ENCODE measurements around the gene CAV1.

Gene CAV1

DNA sequence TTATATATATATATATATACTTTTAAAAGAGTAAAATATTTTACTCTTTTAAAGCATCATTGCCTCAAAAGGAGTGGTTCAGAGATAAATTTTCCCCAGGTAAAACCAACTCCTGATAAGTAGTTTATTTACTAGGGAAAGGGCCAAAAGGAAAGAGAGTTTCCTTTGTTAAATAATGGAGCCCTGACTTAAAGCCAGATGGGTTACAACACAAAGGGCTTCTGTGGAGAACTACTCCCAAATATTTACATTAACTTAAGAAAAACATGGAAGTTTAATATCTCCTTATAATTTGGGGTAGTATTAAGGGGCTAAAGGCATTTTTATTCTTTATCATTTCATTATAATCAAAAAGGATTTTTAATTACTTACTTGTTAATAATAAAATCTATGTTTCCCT lies 8.5 kb upstream of the CAV1 start:
- FAIRE-seq (no peak), DNase-seq (ENCODE audit: insufficient read length, low spot score) (no peak)
- TF ChIP-seq SPI1 (IDR thresholded peaks at IDR 0.05; ENCODE audit: low read depth, low read length), result no peak

DNA sequence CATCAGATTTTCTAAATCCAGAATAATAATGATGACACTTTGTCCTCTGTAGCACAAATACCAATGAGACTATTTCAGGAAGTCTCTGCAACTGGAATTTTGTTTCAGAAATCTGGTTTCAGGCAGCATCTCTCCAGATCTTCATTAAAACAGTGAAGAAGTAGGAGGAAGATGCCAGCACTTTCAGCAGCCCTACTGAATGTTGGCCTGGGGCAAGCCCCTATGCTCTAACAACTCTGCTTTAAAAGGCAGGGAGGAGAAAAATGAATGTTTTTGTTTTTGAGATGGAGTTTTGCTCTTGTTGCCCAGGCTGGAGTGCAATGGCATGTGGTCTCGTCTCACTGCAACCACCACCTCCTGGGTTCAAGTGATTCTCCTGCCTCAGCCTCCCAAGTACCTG lies 7.2 kb upstream of the CAV1 start:
- FAIRE-seq (no peak), DNase-seq (ENCODE audit: insufficient read length, low spot score) (no peak)

GRCh38 chr7:116518961-116519360 lies 5.9 kb upstream of the CAV1 start:
- FAIRE-seq (no peak), DNase-seq (ENCODE audit: insufficient read length, low spot score) (no peak)
- TF ChIP-seq PAX5 (IDR thresholded peaks at IDR 0.05; ENCODE audit: insufficient read depth, low read length, severe bottlenecking), result no peak
- TF ChIP-seq TAF1 (IDR thresholded peaks at IDR 0.05; ENCODE audit: low read depth, low read length), result no peak
- TF ChIP-seq POU2F2 (IDR thresholded peaks at IDR 0.05; ENCODE audit: low read depth, low read length), result no peak
- TF ChIP-seq SPI1 (IDR thresholded peaks at IDR 0.05; ENCODE audit: low read depth, low read length), result no peak
- TF ChIP-seq POLR2A (IDR thresholded peaks at IDR 0.05; ENCODE audit: low read depth, low read length), result no peak
- no peak for TF ChIP-seq POLR2AphosphoS5 (IDR thresholded peaks at IDR 0.05; ENCODE audit: low read depth, low read length)

More for the DNA sequence above, 7.2 kb upstream of the CAV1 start:
- TF ChIP-seq POLR2AphosphoS5 (IDR thresholded peaks at IDR 0.05; ENCODE audit: low read depth, low read length) (no peak), TAF1 (IDR thresholded peaks at IDR 0.05; ENCODE audit: low read depth, low read length) (no peak), POU2F2 (IDR thresholded peaks at IDR 0.05; ENCODE audit: low read depth, low read length) (no peak), SPI1 (IDR thresholded peaks at IDR 0.05; ENCODE audit: low read depth, low read length) (no peak), POLR2A (IDR thresholded peaks at IDR 0.05; ENCODE audit: low read depth, low read length) (no peak)

- TF ChIP-seq POU2F2 (IDR thresholded peaks at IDR 0.05; ENCODE audit: low read depth, low read length), result no peak
- no peak for TF ChIP-seq POLR2AphosphoS5 (IDR thresholded peaks at IDR 0.05; ENCODE audit: low read depth, low read length)
- no peak for TF ChIP-seq POLR2A (IDR thresholded peaks at IDR 0.05; ENCODE audit: low read depth, low read length)
- TF ChIP-seq SPI1 (IDR thresholded peaks at IDR 0.05; ENCODE audit: low read depth, low read length), result no peak
- TF ChIP-seq PAX5 (IDR thresholded peaks at IDR 0.05; ENCODE audit: insufficient read depth, low read length, severe bottlenecking), result no peak
- no peak for TF ChIP-seq TAF1 (IDR thresholded peaks at IDR 0.05; ENCODE audit: low read depth, low read length)
- no peak for FAIRE-seq
- no peak for DNase-seq (ENCODE audit: insufficient read length, low spot score)
Observed at GRCh38 chr7:116521046-116521664, 3.7 kb upstream of the CAV1 start.

GRCh38 chr7:116522247-116522646 lies 2.6 kb upstream of the CAV1 start:
- TF ChIP-seq POLR2A (IDR thresholded peaks at IDR 0.05; ENCODE audit: low read depth, low read length) (no peak), POLR2AphosphoS5 (IDR thresholded peaks at IDR 0.05; ENCODE audit: low read depth, low read length) (no peak), TAF1 (IDR thresholded peaks at IDR 0.05; ENCODE audit: low read depth, low read length) (no peak), PAX5 (IDR thresholded peaks at IDR 0.05; ENCODE audit: insufficient read depth, low read length, severe bottlenecking) (no peak), SPI1 (IDR thresholded peaks at IDR 0.05; ENCODE audit: low read depth, low read length) (no peak), POU2F2 (IDR thresholded peaks at IDR 0.05; ENCODE audit: low read depth, low read length) (no peak)
- DNase-seq (ENCODE audit: insufficient read length, low spot score), result no peak
- FAIRE-seq, result no peak

DNA sequence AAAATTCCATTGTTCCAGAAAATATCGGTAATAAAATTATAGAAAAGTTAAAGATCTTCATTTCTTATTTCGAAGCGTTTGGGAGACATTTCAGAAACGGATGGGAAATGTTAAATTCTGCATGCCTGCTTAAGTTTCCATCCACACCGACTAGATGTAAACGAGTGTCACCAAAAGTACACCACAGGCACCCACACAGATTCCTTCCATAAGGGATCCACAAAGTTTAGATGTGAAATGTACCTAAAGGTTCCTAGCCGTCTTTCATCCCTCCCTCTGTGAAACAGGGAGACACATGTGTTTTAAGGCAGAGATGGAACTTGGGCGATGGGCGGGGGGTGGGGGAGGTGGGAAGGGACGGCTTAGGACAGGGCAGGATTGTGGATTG lies 621 bp upstream of the CAV1 start:
- FAIRE-seq, result no peak
- TF ChIP-seq SPI1 (IDR thresholded peaks at IDR 0.05; ENCODE audit: low read depth, low read length) (no peak), POU2F2 (IDR thresholded peaks at IDR 0.05; ENCODE audit: low read depth, low read length) (no peak), POLR2A (IDR thresholded peaks at IDR 0.05; ENCODE audit: low read depth, low read length) (no peak), TAF1 (IDR thresholded peaks at IDR 0.05; ENCODE audit: low read depth, low read length) (no peak), PAX5 (IDR thresholded peaks at IDR 0.05; ENCODE audit: insufficient read depth, low read length, severe bottlenecking) (no peak), POLR2AphosphoS5 (IDR thresholded peaks at IDR 0.05; ENCODE audit: low read depth, low read length) (no peak)
- DNase-seq (ENCODE audit: insufficient read length, low spot score), result no peak

- no peak for TF ChIP-seq PAX5 (IDR thresholded peaks at IDR 0.05; ENCODE audit: insufficient read depth, low read length, severe bottlenecking)
- no peak for TF ChIP-seq POLR2A (IDR thresholded peaks at IDR 0.05; ENCODE audit: low read depth, low read length)
- no peak for TF ChIP-seq POU2F2 (IDR thresholded peaks at IDR 0.05; ENCODE audit: low read depth, low read length)
- TF ChIP-seq SPI1 (IDR thresholded peaks at IDR 0.05; ENCODE audit: low read depth, low read length), result no peak
- no peak for TF ChIP-seq TAF1 (IDR thresholded peaks at IDR 0.05; ENCODE audit: low read depth, low read length)
- TF ChIP-seq POLR2AphosphoS5 (IDR thresholded peaks at IDR 0.05; ENCODE audit: low read depth, low read length), result no peak
- FAIRE-seq (no peak), DNase-seq (ENCODE audit: insufficient read length, low spot score) (peak; percentile 44)
Observed at GRCh38 chr7:116525298-116525912, 569 bp downstream of the CAV1 start.

DNA sequence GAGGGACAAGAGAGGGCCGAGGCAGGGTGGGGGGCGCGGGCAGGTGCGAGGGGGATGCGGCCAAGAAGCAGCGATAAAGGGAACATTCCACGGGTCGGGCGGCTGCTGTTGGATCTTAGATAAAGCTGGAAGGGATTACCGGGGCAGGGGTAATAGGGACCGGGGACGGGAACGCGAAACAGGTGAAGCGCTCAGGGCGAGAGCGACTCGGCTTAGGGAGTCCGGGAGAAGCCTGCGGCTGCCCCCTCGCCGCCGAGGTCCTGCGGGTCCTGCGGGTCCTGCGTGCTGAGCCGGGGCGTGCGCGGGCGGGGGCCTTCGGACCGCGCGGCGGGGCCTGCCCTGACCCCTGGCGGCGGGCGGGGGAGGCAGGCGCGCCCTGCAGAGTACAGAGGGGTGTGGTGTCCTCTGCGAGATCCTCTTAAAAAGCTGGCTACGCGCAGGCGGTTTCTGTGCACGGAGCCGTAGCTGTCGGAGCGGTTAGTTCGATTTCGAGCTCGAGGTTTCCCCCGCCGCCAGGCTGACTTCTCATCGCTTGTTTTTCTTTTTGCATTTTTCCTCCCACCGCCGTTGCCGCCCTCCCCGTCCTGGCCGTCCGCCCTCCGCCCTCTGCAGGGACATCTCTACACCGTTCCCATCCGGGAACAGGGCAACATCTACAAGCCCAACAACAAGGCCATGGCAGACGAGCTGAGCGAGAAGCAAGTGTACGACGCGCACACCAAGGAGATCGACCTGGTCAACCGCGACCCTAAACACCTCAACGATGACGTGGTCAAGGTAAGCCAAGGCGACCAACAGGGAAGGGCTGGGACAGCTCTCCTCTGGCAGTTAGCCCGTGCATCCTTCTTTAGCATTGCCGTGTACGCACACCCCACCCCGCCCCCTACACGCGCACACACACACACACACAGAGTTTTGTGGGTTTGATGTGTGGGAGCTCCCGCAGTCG lies 1.4 kb downstream of the CAV1 start:
- TF ChIP-seq POLR2A (IDR thresholded peaks at IDR 0.05; ENCODE audit: low read depth, low read length), result no peak
- TF ChIP-seq POLR2AphosphoS5 (IDR thresholded peaks at IDR 0.05; ENCODE audit: low read depth, low read length), result no peak
- no peak for TF ChIP-seq POU2F2 (IDR thresholded peaks at IDR 0.05; ENCODE audit: low read depth, low read length)
- TF ChIP-seq SPI1 (IDR thresholded peaks at IDR 0.05; ENCODE audit: low read depth, low read length), result no peak
- TF ChIP-seq PAX5 (IDR thresholded peaks at IDR 0.05; ENCODE audit: insufficient read depth, low read length, severe bottlenecking), result no peak
- TF ChIP-seq TAF1 (IDR thresholded peaks at IDR 0.05; ENCODE audit: low read depth, low read length), result no peak
- peak; percentile 74 for FAIRE-seq
- peak; percentile 88 for DNase-seq (ENCODE audit: insufficient read length, low spot score)

GRCh38 chr7:116526897-116527296 lies 2.1 kb downstream of the CAV1 start:
- no peak for TF ChIP-seq POLR2A (IDR thresholded peaks at IDR 0.05; ENCODE audit: low read depth, low read length)
- TF ChIP-seq POU2F2 (IDR thresholded peaks at IDR 0.05; ENCODE audit: low read depth, low read length), result no peak
- no peak for TF ChIP-seq SPI1 (IDR thresholded peaks at IDR 0.05; ENCODE audit: low read depth, low read length)
- TF ChIP-seq POLR2AphosphoS5 (IDR thresholded peaks at IDR 0.05; ENCODE audit: low read depth, low read length), result no peak
- TF ChIP-seq PAX5 (IDR thresholded peaks at IDR 0.05; ENCODE audit: insufficient read depth, low read length, severe bottlenecking), result no peak
- no peak for TF ChIP-seq TAF1 (IDR thresholded peaks at IDR 0.05; ENCODE audit: low read depth, low read length)
- FAIRE-seq (no peak), DNase-seq (ENCODE audit: insufficient read length, low spot score) (no peak)

All from GM12891 (cell line).